K562 (cell line): ENCODE data around the gene PID1. TPM values are rescaled to one million over a fixed set of nuclear protein-coding genes. Genes with fewer than 3 reads are reported as not detected.

ENCODE experiments used
- ATAC-seq: fragments of 200-7000 bp; cut with Tn5 transposase; 3 replicates; pipeline ENCODE4 v1.9.1; 2020; ENCODE audit warnings: moderate library complexity
- BruUV-seq: library from RNA; stranded (reverse); fragments of 400-500 nt; replicated peaks from 2 replicates; lab custom pipeline; 2021; lab: Mats Ljungman, UMichigan
- CTCF ChIA-PET: fragments of 300-600 bp; formaldehyde crosslinking; extraction: SDS; loops from one replicate; lab custom pipeline; 2021; ENCODE audit warnings: low intra/inter-chr PET ratio; lab: Yijun Ruan, JAX
- POLR2A ChIA-PET: fragments of 300-600, 350-650 bp; sonication (Branson Sonifier 250); formaldehyde crosslinking; extraction: SDS; loops from one replicate; lab custom pipeline; 2021; ENCODE audit warnings: antibody characterized with exemption, inconsistent platforms; lab: Yijun Ruan, JAX
- DNase-seq, 4 experiments: peaks; one replicate each; pipeline versions ENCODE4 v3.0.0 to v3.0.0-alpha.2; 2011 to 2018; ENCODE audit warnings: low spot score in 3 of 4, mixed read lengths in 3 of 4; ENCODE audit errors: extremely low read depth in 1 of 4
- FAIRE-seq: peaks from 2 replicates; lab custom pipeline; 2011; peaks lifted over from hg19 to GRCh38; lab: Jason Lieb, UNC
- H2AFZ ChIP-seq: 2 replicates; pipeline ENCODE4 v1.6.0; 2011; ENCODE audit warnings: low read depth, low read length, control low read depth, inconsistent platforms
- H3K27ac ChIP-seq: fragments of 200-600 bp; 3 replicates; pipeline ENCODE4 v1.8.0; 2011; ENCODE audit warnings: low read depth, mild to moderate bottlenecking, control low read depth, inconsistent platforms, low read length, moderate library complexity, mixed read lengths; ENCODE audit errors: extremely low read depth
- H3K27me3 ChIP-seq, 2 experiments: fragments of 300-600 bp in 1 of 2; 2 replicates in 1 of 2; 3 replicates in 1 of 2; pipeline versions ENCODE4 v1.6.0 to v1.8.0; 2011; ENCODE audit warnings: inconsistent platforms in 2 of 2, low read length in 2 of 2, mild to moderate bottlenecking in 1 of 2, mixed read lengths in 1 of 2, moderate library complexity in 1 of 2; ENCODE audit not compliant: control insufficient read depth in 2 of 2, insufficient read depth in 2 of 2
- H3K36me3 ChIP-seq: fragments of 300-600 bp; 3 replicates; pipeline ENCODE4 v1.8.0; 2011; ENCODE audit warnings: mild to moderate bottlenecking, low read length, inconsistent platforms; ENCODE audit not compliant: control insufficient read depth, insufficient read depth
- H3K4me1 ChIP-seq, 2 experiments: fragments of 200-600 bp in 1 of 2; replicated peaks in 1 of 2; 2 replicates in 1 of 2; 3 replicates in 1 of 2; pipeline versions ENCODE4 v1.5.1 to v1.8.0; 2011; ENCODE audit warnings: inconsistent platforms in 2 of 2, low read length in 2 of 2, mild to moderate bottlenecking in 1 of 2, mixed read lengths in 1 of 2, moderate library complexity in 1 of 2; ENCODE audit not compliant: control insufficient read depth in 2 of 2, insufficient read depth in 2 of 2
- H3K4me2 ChIP-seq: 2 replicates; pipeline ENCODE4 v1.6.1; 2011; ENCODE audit warnings: low read length, control low read depth, inconsistent platforms, mixed read lengths; ENCODE audit not compliant: insufficient read depth
- H3K4me3 ChIP-seq: fragments of 200-600 bp; sonication (generic), shearing (Covaris generic); 2 replicates; pipeline ENCODE4 v1.5.1; 2016; ENCODE audit warnings: control low read depth, inconsistent platforms
- H3K79me2 ChIP-seq: fragments of 200-600 bp; 3 replicates; pipeline ENCODE4 v1.8.0; 2011; ENCODE audit warnings: low read length, inconsistent platforms; ENCODE audit not compliant: control insufficient read depth, insufficient read depth
- H3K9ac ChIP-seq, 2 experiments: 2 replicates each; pipeline versions ENCODE4 v1.6.0 to v1.6.1; 2011; ENCODE audit warnings: low read depth in 2 of 2, low read length in 2 of 2, control low read depth in 1 of 2, inconsistent platforms in 1 of 2, mild to moderate bottlenecking in 1 of 2, mixed read lengths in 1 of 2; ENCODE audit not compliant: insufficient read depth in 1 of 2
- H3K9me1 ChIP-seq: one replicate; pipeline ENCODE4 v1.6.0; 2011; ENCODE audit warnings: inconsistent platforms, mild to moderate bottlenecking, low read length, moderate library complexity; ENCODE audit not compliant: control insufficient read depth, insufficient read depth
- H3K9me3 ChIP-seq: replicated peaks from 2 replicates; pipeline ENCODE4 v1.5.1; 2011; ENCODE audit warnings: low read depth, low read length, inconsistent platforms; ENCODE audit not compliant: control insufficient read depth, insufficient read depth
- H4K20me1 ChIP-seq: replicated peaks from 2 replicates; pipeline ENCODE4 v1.6.1; 2011; ENCODE audit warnings: low read length, inconsistent platforms, mixed read lengths; ENCODE audit not compliant: control insufficient read depth, insufficient read depth
- CEBPG ChIP-seq, 3 experiments: fragments of 200-800 bp in 1 of 3; sonication (Bioruptor generic) in 1 of 3; sonication (generic) in 1 of 3; formaldehyde crosslinking in 1 of 3; IDR thresholded peaks in 2 of 3; conservative IDR thresholded peaks in 1 of 3; 2 replicates each; pipeline versions ENCODE4 v1.6.1 to v1.8.0; 2016 to 2022; ENCODE audit warnings: missing compliant biosample characterization in 2 of 3, missing genetic modification characterization in 2 of 3, mild to moderate bottlenecking in 1 of 3, missing genetic modification reagents in 1 of 3
- HSF4 ChIP-seq: fragments of 250-450 bp; sonication (Bioruptor Pico); IDR thresholded peaks from 2 replicates; pipeline ENCODE4 v2.1.2; 2022; ENCODE audit warnings: mild to moderate bottlenecking, moderate library complexity, borderline replicate concordance
- NUFIP1 ChIP-seq: fragments of 450-650 bp; IDR thresholded peaks from 2 replicates; pipeline ENCODE4 v1.6.1; 2018; ENCODE audit not compliant: partially characterized antibody
- ZNF277 ChIP-seq: fragments of 250-450 bp; sonication (Bioruptor Pico); IDR thresholded peaks from 2 replicates; pipeline ENCODE4 v1.8.0; 2022; ENCODE audit warnings: inconsistent platforms, mild to moderate bottlenecking, moderate library complexity, borderline replicate concordance
- WGBS: fragments of 100-300 bp; shearing (Covaris generic); methylation state at CpG from one replicate; pipeline ENCODE4 v1.1.6; 2016; ENCODE audit warnings: low coverage, mixed read lengths; ENCODE audit not compliant: insufficient coverage; ENCODE audit errors: missing lambda C conversion rate; 5-methylcytosine and 5-hydroxymethylcytosine counted together
- in situ Hi-C: fragments of 300-500 bp; cut with MboI; formaldehyde crosslinking; loops from 4 replicates; pipeline ENCODE4 v1.15.0; 2018; ENCODE audit warnings: inconsistent platforms, mixed read lengths
- intact Hi-C: fragments of 100-400 bp; cut with micrococcal nuclease; formaldehyde crosslinking; loops from 2 replicates; pipeline ENCODE4 v1.14.2; 2022
- polyA plus RNA-seq, 8 experiments: library from polyadenylated mRNA; depleted of rRNA in 4 of 8; stranded (reverse) in 5 of 8; unstranded in 3 of 8; fragments of >200 nt; fragmentation: Nextera tagmentation in 2 of 8; fragmentation: Illumina TruSeq in 1 of 8; extraction: Ambion mirVana in 2 of 8; extraction: Trizol in 1 of 8; gene quantifications; 2 replicates each; pipeline versions ENCODE4 v1.2.1 to v1.2.3, GENCODE V29; 2011 to 2014; ENCODE audit warnings: inconsistent platforms in 1 of 8, missing spikeins in 1 of 8
- total RNA-seq, 7 experiments: library from RNA; depleted of rRNA in 6 of 7; stranded (reverse); fragments of >200 nt in 6 of 7; fragmentation: Illumina TruSeq in 2 of 7; extraction: Trizol in 2 of 7; gene quantifications; 2 replicates each; pipeline versions ENCODE4 v1.2.1 to v1.2.3, GENCODE V29; 2011 to 2021; ENCODE audit warnings: low replicate concordance in 1 of 7

The PID1 gene
- total and polyA plus RNA-seq, 9 of the 15 experiments (the other 6 are each of a cell fraction or from before 2014, with no cell fraction given) = not detected

- TF ChIP-seq ZNF277 (no peak), NUFIP1 (no peak)
Observed at GRCh38 chr2:229301237-229301636, 30.1 kb upstream of the PID1 start (continued).

GRCh38 chr2:229300790-229301189 is 29.7 kb upstream of the PID1 start:
- intact Hi-C loops (no loop called here), in situ Hi-C loops (no loop called here)
- DNase-seq (no peak), FAIRE-seq (no peak), ATAC-seq (no peak)
- CTCF ChIA-PET = no interaction called here
- no peaks in the 10 kb centered on the region for H3K27me3 ChIP-seq
- no peaks in the 10 kb centered on the region for H3K79me2 ChIP-seq
- no peak overlapping the region for H3K27ac ChIP-seq
- no peaks in the 10 kb centered on the region for H3K4me1 ChIP-seq
- H4K20me1 ChIP-seq = no peaks in the 10 kb centered on the region
- no peaks in the 10 kb centered on the region for H3K36me3 ChIP-seq
- H3K4me2 ChIP-seq = no peak overlapping the region
- no TSS peak for BruUV-seq
- no peaks in the 10 kb centered on the region for H3K9me3 ChIP-seq
- 2% methylated on average over 3 of the region's 3 CpGs for WGBS
- no peaks in the 10 kb centered on the region for H3K9me1 ChIP-seq
- H3K4me3 ChIP-seq = no peak overlapping the region
- no peak overlapping the region for H3K9ac ChIP-seq
- H2AFZ ChIP-seq = no peak overlapping the region
- POLR2A ChIA-PET = no interaction called here
- TF ChIP-seq HSF4 (CRISPR knock-in tag) = no peak
- TF ChIP-seq CEBPG (CRISPR knock-in tag; IDR thresholded peaks at IDR 0.05) = no peak
- 0 out of 4 replicates have a peak, but pooled peaks of 1 of the 2 experiments have one; percentile 30 for TF ChIP-seq CEBPG (tag; conservative IDR thresholded peaks at IDR 0.05 in 1 of 2, IDR thresholded peaks at IDR 0.05 in 1 of 2)
